H1 (cell line): Measurements from ENCODE around the gene PLCB2. TPM values are rescaled to one million over a fixed set of nuclear protein-coding genes. Genes with fewer than 3 reads are reported as not detected.

Source experiments
- ASH2L ChIP-seq: fragments of 200-600, 300-600 bp; sonication (generic); IDR thresholded peaks from one replicate; pipeline ENCODE4 v1.7.1; 2017; ENCODE audit warnings: low read length
- ATF2 ChIP-seq: IDR thresholded peaks from 2 replicates; pipeline ENCODE4 v1.6.1; 2012; ENCODE audit warnings: low read length, inconsistent platforms
- ATF3 ChIP-seq: IDR thresholded peaks from 2 replicates; pipeline ENCODE4 v1.6.1; 2011; ENCODE audit warnings: low read depth, mild to moderate bottlenecking, low read length; ENCODE audit not compliant: insufficient read depth
- CBX5 ChIP-seq: fragments of 300-800, 300-1000 bp; sonication (generic); IDR thresholded peaks from 2 replicates; pipeline ENCODE4 v1.7.1; 2016; ENCODE audit warnings: antibody characterized with exemption, low read length, low read depth
- EGR1 ChIP-seq: IDR thresholded peaks from 2 replicates; pipeline ENCODE4 v1.6.1; 2011; ENCODE audit warnings: low read depth, low read length, borderline replicate concordance
- HDAC2 ChIP-seq, 2 experiments: fragments of 300-600 bp in 1 of 2; sonication (generic) in 1 of 2; IDR thresholded peaks; 2 replicates each; pipeline ENCODE4 v1.6.1; 2011 to 2012; ENCODE audit warnings: low read depth in 2 of 2, low read length in 2 of 2, mild to moderate bottlenecking in 2 of 2, moderate library complexity in 2 of 2, borderline replicate concordance in 1 of 2, inconsistent platforms in 1 of 2
- NRF1 ChIP-seq: IDR thresholded peaks from 2 replicates; pipeline ENCODE4 v1.6.1; 2011; ENCODE audit warnings: mild to moderate bottlenecking, low read depth, low read length, improper control_type of control experiment
- SP2 ChIP-seq: IDR thresholded peaks from 2 replicates; pipeline ENCODE4 v1.6.1; 2012; ENCODE audit warnings: mild to moderate bottlenecking, low read length, inconsistent platforms
- ZNF274 ChIP-seq: IDR thresholded peaks from 2 replicates; pipeline ENCODE4 v1.7.0; 2012; ENCODE audit warnings: low read length, borderline replicate concordance; ENCODE audit errors: extremely low read depth
- polyA plus RNA-seq, 7 experiments: library from polyadenylated mRNA; depleted of rRNA in 3 of 7; stranded (reverse) in 5 of 7; unstranded in 2 of 7; fragments of >200 nt in 5 of 7; fragments of 200-250 nt in 2 of 7; gene quantifications; 1 replicate in 5 of 7; 2 replicates in 1 of 7; 4 replicates in 1 of 7; pipeline versions ENCODE4 v1.2.1 to v1.2.3, GENCODE V29; 2011 to 2013; ENCODE audit warnings: missing spikeins in 2 of 7, mixed read lengths in 2 of 7
- total RNA-seq: library from RNA; stranded (reverse); fragmentation: NEBNext Ultra II Directional; extraction: Animal tissue kit (Norgen Biotek cat#: 25700); gene quantifications from 2 replicates; pipeline ENCODE4 v1.2.1, GENCODE V29; 2021

Gene PLCB2
- total and polyA plus RNA-seq, 2 of the 8 experiments (the other 6 are each of a cell fraction or from before 2014, with no cell fraction given): 7.2 to 8.4 TPM

- TF ChIP-seq ATF2 (no peak), ASH2L (peak; percentile 13), ATF3 (no peak), CBX5 (no peak), NRF1 (no peak), SP2 (no peak), EGR1 (0 out of 2 replicates have a peak, but pooled peaks have one; percentile 7), ZNF274 (no peak), HDAC2 (IDR thresholded peaks at IDR 0.05; ENCODE audit: borderline replicate concordance in 1 of 2, low read depth in 2 of 2, low read length in 2 of 2) (no peak)
- TF ChIP-seq, all 59 proteins: peak for 5
Measured at GRCh38 chr15:40280260-40281056, 27.3 kb downstream of the PLCB2 start (continued).
